Endometrial microvascular endothelial cells (primary cell): Measurements from ENCODE around the gene KCNIP4. TPM values are rescaled to one million over a fixed set of nuclear protein-coding genes. Genes with fewer than 3 reads are reported as not detected.

Experiments used
- in situ Hi-C: cut with HindIII; loops from 2 replicates; pipeline ENCODE4 v1.10.0; 2017; ENCODE audit warnings: low sequenced_read_pairs, low pct_unique_long_range_greater_than_20kb; ENCODE audit errors: inconsistent ontology term
- total RNA-seq: library from RNA; depleted of rRNA; stranded (reverse); fragments of >200 nt; gene quantifications from one replicate; pipeline ENCODE4 v1.2.3, GENCODE V29; 2015; ENCODE audit errors: inconsistent ontology term

Gene KCNIP4
- total RNA-seq, 1 donor from 2014 or later: not detected

DNA sequence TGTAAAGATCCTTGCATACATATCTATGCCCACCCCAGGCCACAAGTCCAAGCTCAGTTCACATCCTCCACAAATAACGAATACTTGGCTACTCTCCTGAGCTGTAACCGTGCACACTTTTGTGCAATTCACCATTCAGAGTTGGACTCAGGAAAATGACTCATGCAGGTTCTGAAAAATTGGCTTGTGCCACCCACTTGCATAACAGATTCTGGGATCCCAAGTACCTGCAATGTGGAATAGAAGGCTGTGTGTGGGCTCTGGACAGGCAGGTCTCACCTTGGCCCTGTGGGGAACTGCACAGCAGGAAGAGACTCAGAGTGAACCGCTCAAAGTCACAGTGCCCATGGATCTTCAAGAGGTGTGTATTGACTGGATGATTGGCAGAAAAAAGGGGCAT lies 745.6 kb downstream of the KCNIP4 start:
- in situ Hi-C loops: no loop called here

DNA sequence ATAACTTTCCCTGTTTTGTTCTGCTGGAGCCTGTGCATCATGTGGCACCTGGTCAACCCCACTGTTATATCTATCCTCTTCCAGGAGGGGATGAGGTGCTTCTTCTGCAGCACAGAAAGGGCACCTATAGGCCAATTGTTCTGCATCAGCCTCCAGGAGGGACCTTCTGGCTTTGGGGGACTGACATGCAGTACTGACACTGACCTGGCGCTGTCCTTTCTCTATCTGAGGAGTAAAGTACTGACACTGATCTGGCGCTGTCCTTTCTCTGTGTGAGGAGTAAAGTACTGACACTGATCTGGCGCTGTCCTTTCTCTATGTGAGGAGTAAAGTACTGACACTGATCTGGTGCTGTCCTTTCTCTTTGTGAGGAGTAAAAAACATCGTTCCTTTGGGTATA lies 749.9 kb downstream of the KCNIP4 start:
- in situ Hi-C loops: no loop called here

GRCh38 chr4:21195682-21196081 lies 752.9 kb downstream of the KCNIP4 start:
- in situ Hi-C loops: no loop called here

- in situ Hi-C loops: no loop called here
Measured at GRCh38 chr4:21192367-21192766, 756.2 kb downstream of the KCNIP4 start.

GRCh38 chr4:21191317-21191716 lies 757.3 kb downstream of the KCNIP4 start:
- in situ Hi-C loops: no loop called here

DNA sequence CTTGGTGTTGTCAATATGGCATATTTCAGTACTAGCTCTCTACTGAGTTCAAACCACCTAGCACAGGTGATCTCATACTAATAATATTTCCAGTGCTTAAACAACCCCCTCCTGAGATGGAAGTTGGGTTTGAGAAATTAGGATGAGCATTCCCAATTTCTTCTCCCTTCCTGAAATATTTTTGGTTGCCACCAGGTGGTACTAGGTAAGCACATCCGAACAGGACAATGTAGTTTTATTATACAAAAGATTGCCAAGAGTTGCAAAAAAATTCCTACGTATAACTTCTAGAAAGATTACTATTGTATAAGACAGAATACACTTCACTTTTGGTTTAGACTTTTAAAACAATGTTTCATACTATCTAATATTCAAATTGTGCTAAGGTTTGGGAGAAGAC lies 763.8 kb downstream of the KCNIP4 start:
- in situ Hi-C loops: no loop called here

DNA sequence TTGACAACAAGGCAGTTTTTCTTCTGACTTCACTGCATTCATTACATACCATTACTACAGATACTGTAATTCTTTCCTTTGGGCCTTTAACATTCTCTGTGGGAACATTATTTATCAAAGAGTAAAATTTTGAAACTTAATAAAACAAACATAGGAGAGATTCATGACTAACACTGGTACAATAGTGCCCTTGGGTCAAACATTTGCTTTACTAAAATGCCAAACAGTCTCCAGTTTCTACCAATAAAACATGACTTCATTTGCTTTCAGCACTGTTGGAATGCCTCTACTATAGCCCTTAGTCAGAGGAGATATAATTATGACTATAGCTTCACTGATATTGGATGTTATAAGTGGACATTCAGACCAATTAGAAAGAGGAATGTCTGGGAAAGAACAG lies 766.9 kb downstream of the KCNIP4 start:
- in situ Hi-C loops: no loop called here

GRCh38 chr4:21177871-21178270 lies 770.7 kb downstream of the KCNIP4 start:
- in situ Hi-C loops: no loop called here

- in situ Hi-C loops: no loop called here
Measured at GRCh38 chr4:21177092-21177491, 771.5 kb downstream of the KCNIP4 start.

DNA sequence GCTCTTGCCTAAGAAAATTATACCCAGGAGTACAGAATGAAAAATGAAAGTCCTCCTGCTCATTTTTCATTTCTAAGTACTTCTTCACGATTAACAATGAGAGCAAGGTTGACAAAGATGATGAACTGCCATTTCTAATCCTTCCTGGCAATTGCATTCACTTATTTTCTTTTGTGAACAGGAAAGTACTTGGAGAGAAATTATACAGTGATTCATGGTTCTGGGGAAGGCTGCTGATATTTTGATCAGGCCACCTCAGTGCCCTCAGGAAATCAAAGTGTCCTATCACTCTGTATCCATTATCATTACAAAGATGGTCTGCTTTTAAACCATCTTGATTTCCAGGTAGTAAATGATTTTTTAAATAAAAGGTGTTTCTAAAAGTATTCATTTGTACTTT lies 780.9 kb downstream of the KCNIP4 start:
- in situ Hi-C loops: no loop called here

GRCh38 chr4:21155367-21155766 lies 793.2 kb downstream of the KCNIP4 start:
- in situ Hi-C loops: no loop called here

DNA sequence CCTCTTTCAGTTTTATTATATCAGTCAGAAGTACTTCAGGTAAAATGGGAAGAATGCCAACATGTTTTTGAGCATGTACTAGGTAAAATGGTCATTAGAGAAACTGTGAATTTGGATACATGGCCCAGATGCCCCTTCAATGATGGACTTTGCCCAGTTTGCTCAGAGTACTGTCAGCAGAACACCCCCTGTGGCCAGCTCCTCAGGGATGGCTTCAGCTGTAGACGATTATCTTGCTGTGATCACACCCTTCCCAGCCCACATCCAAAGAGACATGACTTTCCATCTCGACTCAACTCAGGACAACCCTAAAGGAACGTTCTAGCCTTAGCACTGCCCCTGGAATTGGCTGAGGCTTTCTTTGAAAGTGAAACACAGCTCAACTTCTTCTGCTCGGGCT lies 809.2 kb downstream of the KCNIP4 start:
- in situ Hi-C loops: no loop called here

DNA sequence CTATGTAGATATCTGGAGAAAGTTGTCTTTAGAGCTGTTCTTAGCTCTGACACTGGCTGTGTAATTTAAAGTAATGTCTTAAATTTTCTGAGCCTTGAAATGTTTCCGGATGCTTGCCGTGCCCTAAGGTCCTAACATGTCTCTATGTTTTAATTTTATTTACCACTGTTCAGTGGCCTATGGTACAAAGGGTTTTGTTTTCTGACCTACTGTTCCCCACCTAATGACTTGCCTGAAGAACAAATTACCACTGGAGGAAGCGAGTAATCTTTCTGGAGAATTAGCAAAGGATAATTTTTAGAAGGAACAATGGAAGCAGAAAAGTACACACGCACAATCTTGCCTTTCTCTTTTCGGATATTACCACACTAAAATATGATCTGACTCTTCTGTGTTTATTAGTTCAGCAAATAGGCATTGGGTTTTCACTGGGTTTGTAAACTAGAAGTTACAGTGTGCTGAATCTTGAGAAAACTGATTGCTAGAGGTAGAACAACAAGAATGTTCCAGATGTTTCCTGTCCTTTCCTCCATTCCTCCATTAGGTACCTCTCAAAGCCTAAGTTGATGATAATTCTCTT lies 812.4 kb downstream of the KCNIP4 start:
- in situ Hi-C loops: no loop called here

GRCh38 chr4:21134994-21135393 lies 813.6 kb downstream of the KCNIP4 start:
- in situ Hi-C loops: no loop called here

GRCh38 chr4:21130606-21131005 lies 818.0 kb downstream of the KCNIP4 start:
- in situ Hi-C loops: no loop called here

- in situ Hi-C loops: no loop called here
Measured at GRCh38 chr4:21126014-21126512, 822.5 kb downstream of the KCNIP4 start.

DNA sequence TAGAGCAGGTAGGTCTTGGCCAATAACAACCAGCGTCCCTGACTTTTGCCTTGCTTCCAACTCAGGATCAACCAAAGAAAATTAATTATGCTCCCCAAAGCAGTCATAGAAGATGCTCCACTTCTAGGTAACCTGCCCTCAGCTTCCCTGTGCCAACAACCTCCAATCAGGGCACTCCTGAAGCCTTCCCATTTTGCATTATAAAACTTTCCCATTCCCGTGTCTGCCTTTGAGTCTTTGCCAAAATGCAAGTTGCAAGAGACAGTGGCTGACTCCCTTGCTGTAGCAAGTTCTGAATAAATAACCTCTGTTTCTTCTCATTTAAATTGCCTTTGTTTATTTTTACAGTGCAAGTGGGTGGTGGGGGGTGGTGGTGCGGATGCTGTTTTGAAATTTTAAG lies 830.3 kb downstream of the KCNIP4 start:
- in situ Hi-C loops: no loop called here

DNA sequence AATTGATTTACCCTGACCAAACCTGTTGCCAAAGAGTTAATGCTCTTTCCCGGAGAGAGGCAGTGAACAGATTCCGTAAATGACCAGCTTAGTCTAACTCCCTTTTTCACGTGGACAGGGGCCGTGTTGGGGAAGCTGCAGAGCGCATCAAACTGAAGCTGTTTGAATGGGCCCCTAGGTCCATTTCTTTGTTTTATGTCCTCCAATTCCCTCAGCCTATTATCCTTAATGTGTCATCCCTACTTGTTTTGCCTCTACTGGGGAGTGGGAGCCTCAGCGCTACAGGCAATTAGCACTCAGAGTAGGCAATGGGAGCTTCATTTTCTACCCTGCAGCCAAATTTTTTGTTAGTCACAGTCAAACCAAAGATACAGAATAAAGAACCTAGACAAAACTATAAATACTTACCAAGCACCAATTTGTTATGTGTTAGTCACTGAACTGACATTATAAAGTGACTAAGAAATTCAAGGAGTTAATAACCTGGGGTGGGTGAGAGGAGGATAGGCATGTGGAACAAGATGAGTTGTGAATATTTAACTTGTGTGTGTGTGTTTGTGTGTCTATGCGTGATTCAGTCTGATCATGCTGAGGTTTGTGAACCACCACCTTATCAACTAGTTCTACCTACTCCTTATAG lies 830.9 kb downstream of the KCNIP4 start:
- in situ Hi-C loops: no loop called here

- in situ Hi-C loops: no loop called here
Measured at GRCh38 chr4:21113496-21114223, 834.9 kb downstream of the KCNIP4 start.

- in situ Hi-C loops: no loop called here
Measured at GRCh38 chr4:21102667-21103066, 845.9 kb downstream of the KCNIP4 start.
